Parathyroid adenoma (tissue), 2 donors: ENCODE results near the gene ATP5F1C.

ENCODE experiments used
- H2AFZ ChIP-seq: fragments of 300-600 bp; sonication (generic); one replicate; pipeline ENCODE4 v1.7.0; 2017; ENCODE audit warnings: antibody characterized with exemption, mild to moderate bottlenecking
- H3K27ac ChIP-seq: fragments of 300-600 bp; sonication (generic); one replicate; pipeline ENCODE4 v1.7.0; 2017
- H3K27me3 ChIP-seq: fragments of 300-600 bp; sonication (generic); one replicate; pipeline ENCODE4 v1.7.0; 2017; ENCODE audit warnings: low read length; ENCODE audit not compliant: control insufficient read depth, insufficient read depth
- H3K36me3 ChIP-seq: fragments of 300-600 bp; sonication (generic); one replicate; pipeline ENCODE4 v1.7.0; 2017; ENCODE audit warnings: low read length; ENCODE audit not compliant: control insufficient read depth, insufficient read depth
- H3K4me1 ChIP-seq: fragments of 300-600 bp; sonication (generic); one replicate; pipeline ENCODE4 v1.7.0; 2017; ENCODE audit warnings: control low read depth
- H3K4me2 ChIP-seq: fragments of 300-600 bp; sonication (generic); one replicate; pipeline ENCODE4 v1.7.0; 2017; ENCODE audit warnings: low read length
- H3K4me3 ChIP-seq: fragments of 300-600 bp; sonication (generic); one replicate; pipeline ENCODE4 v1.7.0; 2017; ENCODE audit warnings: low read depth, low read length
- H3K79me2 ChIP-seq: fragments of 300-600 bp; sonication (generic); one replicate; pipeline ENCODE4 v1.7.0; 2017; ENCODE audit warnings: control low read depth
- H3K9ac ChIP-seq: fragments of 300-600 bp; sonication (generic); one replicate; pipeline ENCODE4 v1.7.0; 2017; ENCODE audit warnings: mild to moderate bottlenecking
- H3K9me3 ChIP-seq: fragments of 300-600 bp; sonication (generic); one replicate; pipeline ENCODE4 v1.7.0; 2017; ENCODE audit warnings: low read length; ENCODE audit not compliant: control insufficient read depth
- CTCF ChIP-seq: fragments of 300-600 bp; sonication (generic); IDR thresholded peaks from one replicate; pipeline ENCODE4 v1.7.0; 2017; ENCODE audit warnings: antibody characterized with exemption, mild to moderate bottlenecking
- donor health status: primary hyperparathyroidism.

The ATP5F1C gene

GRCh38 chr10:7792541-7792940 lies 4.6 kb downstream of the ATP5F1C start:
- Histone ChIP-seq H3K4me2 (no peak overlapping the region), H3K4me1 (peaks cover 23% of the 10 kb centered on the region), H3K9ac (no peak overlapping the region), H3K79me2 (peaks cover 66% of the 10 kb centered on the region), H3K27ac (no peak overlapping the region), H3K9me3 (no peaks in the 10 kb centered on the region), H3K4me3 (no peak overlapping the region), H3K36me3 (no peaks in the 10 kb centered on the region), H2AFZ (no peak overlapping the region), H3K27me3 (no peaks in the 10 kb centered on the region)
- TF ChIP-seq CTCF, result no peak

- H3K79me2 ChIP-seq, result peaks cover 66% of the 10 kb centered on the region
- H3K9ac ChIP-seq, result no peak overlapping the region
- H3K4me1 ChIP-seq, result peaks cover 23% of the 10 kb centered on the region
- H3K27me3 ChIP-seq, result no peaks in the 10 kb centered on the region
- no peak overlapping the region for H3K4me3 ChIP-seq
- H3K4me2 ChIP-seq, result no peak overlapping the region
- H3K9me3 ChIP-seq, result no peaks in the 10 kb centered on the region
- no peak for TF ChIP-seq CTCF
- H2AFZ ChIP-seq, result no peak overlapping the region
- H3K27ac ChIP-seq, result no peak overlapping the region
- H3K36me3 ChIP-seq, result no peaks in the 10 kb centered on the region
Observed at GRCh38 chr10:7794251-7795026, 6.5 kb downstream of the ATP5F1C start.

GRCh38 chr10:7795605-7796004 lies 7.6 kb downstream of the ATP5F1C start:
- Histone ChIP-seq H3K4me2 (peak overlapping the region; percentile 33), H3K4me1 (peaks cover 15% of the 10 kb centered on the region), H3K27ac (no peak overlapping the region), H3K36me3 (no peaks in the 10 kb centered on the region), H3K9ac (no peak overlapping the region), H2AFZ (no peak overlapping the region), H3K79me2 (peaks cover 64% of the 10 kb centered on the region), H3K9me3 (no peaks in the 10 kb centered on the region), H3K27me3 (no peaks in the 10 kb centered on the region), H3K4me3 (no peak overlapping the region)
- no peak for TF ChIP-seq CTCF

- no peak overlapping the region for H3K9ac ChIP-seq
- H3K4me3 ChIP-seq, result no peak overlapping the region
- H2AFZ ChIP-seq, result no peak overlapping the region
- no peaks in the 10 kb centered on the region for H3K36me3 ChIP-seq
- no peaks in the 10 kb centered on the region for H3K27me3 ChIP-seq
- H3K4me2 ChIP-seq, result no peak overlapping the region
- H3K27ac ChIP-seq, result no peak overlapping the region
- H3K4me1 ChIP-seq, result peaks cover 6% of the 10 kb centered on the region
- TF ChIP-seq CTCF, result no peak
- peaks cover 62% of the 10 kb centered on the region for H3K79me2 ChIP-seq
- no peaks in the 10 kb centered on the region for H3K9me3 ChIP-seq
Observed at GRCh38 chr10:7797582-7797981, 9.6 kb downstream of the ATP5F1C start.

- H2AFZ ChIP-seq, result no peak overlapping the region
- no peak overlapping the region for H3K27ac ChIP-seq
- no peak for TF ChIP-seq CTCF
- no peak overlapping the region for H3K4me2 ChIP-seq
- H3K36me3 ChIP-seq, result peaks cover 4% of the 10 kb centered on the region
- no peak overlapping the region for H3K9ac ChIP-seq
- H3K79me2 ChIP-seq, result peaks cover 53% of the 10 kb centered on the region
- H3K4me3 ChIP-seq, result no peak overlapping the region
- H3K27me3 ChIP-seq, result no peaks in the 10 kb centered on the region
- H3K9me3 ChIP-seq, result no peaks in the 10 kb centered on the region
- peaks cover 5% of the 10 kb centered on the region for H3K4me1 ChIP-seq
Observed at GRCh38 chr10:7802606-7803005, 14.6 kb downstream of the ATP5F1C start.
